Transverse colon (tissue), 4 donors: ENCODE measurements around the gene AGRN.

Experiments
- CTCF ChIP-seq, 5 experiments: fragments of 200-600 bp in 3 of 5; fragments of 450-650 bp in 2 of 5; sonication (generic) in 3 of 5; IDR thresholded peaks; 1 replicate in 2 of 5; 2 replicates in 3 of 5; pipeline ENCODE4 v1.5.1; 2016 to 2017; ENCODE audit warnings: antibody characterized with exemption in 5 of 5, inconsistent platforms in 3 of 5, mild to moderate bottlenecking in 2 of 5, moderate library complexity in 1 of 5
- POLR2A ChIP-seq: fragments of 450-650 bp; IDR thresholded peaks from one replicate; pipeline ENCODE4 v1.6.1; 2016; ENCODE audit warnings: antibody characterized with exemption, mild to moderate bottlenecking, moderate library complexity
- POLR2AphosphoS5 ChIP-seq, 3 donors: sonication (generic); formaldehyde crosslinking; IDR thresholded peaks; one replicate each; pipeline ENCODE4 v1.6.1; 2016; ENCODE audit warnings: antibody characterized with exemption in 3 of 3

- TF ChIP-seq CTCF (IDR thresholded peaks at IDR 0.05) (peak in 1 of 5 experiments; percentile 13), POLR2A (peak; percentile 96), POLR2AphosphoS5 (IDR thresholded peaks at IDR 0.05) (peak; percentile 67 to 98 (median 94))
Observed at GRCh38 chr1:1073743-1074587, 54.0 kb downstream of the AGRN start, which contains the start of gene RNF223.
